ENCODE measurements around the gene ACTG1.

- TF ChIP-seq EZH2 (IDR thresholded peaks at IDR 0.05; ENCODE audit: borderline replicate concordance, insufficient read depth, low read depth, low read length, poor library complexity, severe bottlenecking): no peak
- TF ChIP-seq CTCF (IDR thresholded peaks at IDR 0.05): no peak
Observed at GRCh38 chr17:81487089-81487486, 25.5 kb downstream of the ACTG1 start.

Data from B cell (primary cell).